NT2/D1 (cell line): Measurements from ENCODE around the gene LEMD1.
A peak's percentile ranks its signal among the peaks of the same experiment; 100 is the strongest.

Experiments used
- DNase-seq: peaks from one replicate; pipeline ENCODE4 v3.0.0-alpha.2; 2011; ENCODE audit warnings: low read depth, low spot score
- H3K27me3 ChIP-seq: 2 replicates; pipeline ENCODE4 v1.6.0; 2011; ENCODE audit warnings: mild to moderate bottlenecking; ENCODE audit not compliant: insufficient read length, insufficient read depth
- H3K36me3 ChIP-seq: 2 replicates; pipeline ENCODE4 v1.6.1; 2011; ENCODE audit warnings: mild to moderate bottlenecking, low read length, mixed read lengths; ENCODE audit not compliant: insufficient read depth, insufficient read length
- H3K4me1 ChIP-seq: 2 replicates; pipeline ENCODE4 v1.5.1; 2011; ENCODE audit not compliant: insufficient read depth, insufficient read length
- H3K4me3 ChIP-seq: 2 replicates; pipeline ENCODE4 v1.5.1; 2011; ENCODE audit warnings: low read depth; ENCODE audit not compliant: insufficient read length
- H3K9ac ChIP-seq: 2 replicates; pipeline ENCODE4 v1.6.0; 2011; ENCODE audit warnings: low read depth; ENCODE audit not compliant: insufficient read length
- H3K9me3 ChIP-seq: 2 replicates; pipeline ENCODE4 v1.5.1; 2011; ENCODE audit warnings: mild to moderate bottlenecking, low read length; ENCODE audit not compliant: insufficient read depth
- SUZ12 ChIP-seq: IDR thresholded peaks from 2 replicates; pipeline ENCODE4 v1.6.1; 2011; ENCODE audit not compliant: insufficient read length, insufficient read depth; ENCODE audit errors: extremely low read depth
- YY1 ChIP-seq: IDR thresholded peaks from 2 replicates; pipeline ENCODE4 v1.6.1; 2011; ENCODE audit not compliant: insufficient read length, insufficient read depth
- ZNF274 ChIP-seq: IDR thresholded peaks from 2 replicates; pipeline ENCODE4 v1.6.1; 2011; ENCODE audit warnings: mild to moderate bottlenecking, low read depth, low read length

Gene LEMD1

DNA sequence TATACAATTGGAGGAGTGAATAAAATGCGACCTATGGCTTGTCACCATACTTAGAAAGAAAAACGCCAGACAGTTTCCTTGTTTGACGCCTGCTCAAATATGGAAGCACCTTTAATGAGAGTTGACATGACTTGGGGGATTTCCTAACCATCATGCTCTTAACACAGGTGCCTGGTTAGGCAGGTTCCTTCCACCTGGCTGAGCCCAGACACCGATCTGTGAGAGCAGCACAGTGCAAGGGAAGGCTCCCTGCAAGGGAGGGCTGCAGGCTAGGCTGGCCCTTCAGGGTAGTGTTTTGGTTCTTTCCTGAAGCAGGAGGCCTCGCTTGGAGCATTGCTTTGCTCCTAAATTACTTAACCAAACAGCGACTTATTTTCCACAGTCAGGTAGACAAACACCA is 40.6 kb downstream of the LEMD1 start:
- Histone ChIP-seq H3K27me3 (no peaks in the 10 kb centered on the region), H3K36me3 (no peaks in the 10 kb centered on the region), H3K4me3 (no peak overlapping the region), H3K4me1 (no peaks in the 10 kb centered on the region), H3K9me3 (no peaks in the 10 kb centered on the region), H3K9ac (no peak overlapping the region)
- TF ChIP-seq ZNF274 (no peak), YY1 (no peak), SUZ12 (no peak)
- no peak for DNase-seq

- TF ChIP-seq SUZ12 (no peak), YY1 (no peak), ZNF274 (no peak)
- H3K9me3 ChIP-seq: no peaks in the 10 kb centered on the region
- H3K4me1 ChIP-seq: no peaks in the 10 kb centered on the region
Measured at GRCh38 chr1:205380882-205381281, 41.0 kb downstream of the LEMD1 start.

DNA sequence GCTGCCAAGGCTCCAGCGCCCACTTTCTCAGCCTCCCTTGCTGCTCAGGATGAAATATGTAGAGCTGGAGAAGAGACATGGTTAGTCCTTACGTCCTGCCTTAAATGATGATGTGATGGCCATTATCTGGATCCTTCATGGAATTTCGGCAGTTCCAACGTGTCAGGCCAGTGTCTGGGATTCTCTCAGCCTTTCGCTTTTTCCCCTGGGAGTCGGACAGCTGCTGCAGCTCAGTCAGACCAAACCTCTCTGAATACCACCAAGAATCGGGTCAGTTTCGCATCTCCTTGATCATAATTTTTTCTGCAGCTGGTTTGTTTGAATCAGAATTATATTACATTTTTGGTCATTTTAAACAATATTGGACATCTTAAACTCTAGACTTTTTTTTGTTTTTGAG is 42.8 kb downstream of the LEMD1 start:
- no peaks in the 10 kb centered on the region for H3K27me3 ChIP-seq
- H3K4me3 ChIP-seq: no peak overlapping the region
- no peaks in the 10 kb centered on the region for H3K36me3 ChIP-seq
- peaks cover 2% of the 10 kb centered on the region for H3K4me1 ChIP-seq
- no peaks in the 10 kb centered on the region for H3K9me3 ChIP-seq
- no peak overlapping the region for H3K9ac ChIP-seq
- DNase-seq: no peak
- no peak for TF ChIP-seq ZNF274
- TF ChIP-seq YY1: no peak
- no peak for TF ChIP-seq SUZ12

More at GRCh38 chr1:205380882-205381281, 41.0 kb downstream of the LEMD1 start:
- Histone ChIP-seq H3K9ac (no peak overlapping the region), H3K36me3 (no peaks in the 10 kb centered on the region), H3K27me3 (no peaks in the 10 kb centered on the region), H3K4me3 (no peak overlapping the region)
- no peak for DNase-seq

DNA sequence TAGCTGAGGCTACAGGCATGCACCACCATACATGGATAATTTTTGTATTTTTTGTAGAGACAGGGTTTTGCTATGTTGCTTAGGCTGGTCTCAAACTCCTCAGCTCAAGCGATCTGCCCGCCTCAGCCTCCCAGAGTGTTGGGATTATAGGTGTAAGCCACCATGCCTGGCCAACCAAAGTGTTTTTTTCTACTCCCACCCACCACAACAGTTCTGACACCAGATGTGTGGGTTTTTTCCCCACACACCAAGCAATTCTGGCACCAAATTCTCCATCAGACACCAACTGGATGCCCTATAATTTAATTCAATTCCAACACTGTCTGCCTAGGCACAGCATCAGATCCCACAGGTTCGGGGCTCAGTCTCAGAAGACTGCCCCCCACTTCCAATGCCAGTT is 44.5 kb downstream of the LEMD1 start:
- Histone ChIP-seq H3K9ac (no peak overlapping the region), H3K36me3 (no peaks in the 10 kb centered on the region), H3K4me3 (no peak overlapping the region), H3K27me3 (no peaks in the 10 kb centered on the region), H3K4me1 (peaks cover 2% of the 10 kb centered on the region), H3K9me3 (no peaks in the 10 kb centered on the region)
- DNase-seq: no peak
- TF ChIP-seq SUZ12: no peak
- no peak for TF ChIP-seq YY1
- no peak for TF ChIP-seq ZNF274

GRCh38 chr1:205376739-205377138 is 45.1 kb downstream of the LEMD1 start:
- Histone ChIP-seq H3K9me3 (no peaks in the 10 kb centered on the region), H3K4me1 (peaks cover 2% of the 10 kb centered on the region), H3K36me3 (no peaks in the 10 kb centered on the region), H3K4me3 (no peak overlapping the region), H3K9ac (no peak overlapping the region), H3K27me3 (no peaks in the 10 kb centered on the region)
- DNase-seq: no peak
- no peak for TF ChIP-seq SUZ12
- no peak for TF ChIP-seq YY1
- TF ChIP-seq ZNF274: no peak

DNA sequence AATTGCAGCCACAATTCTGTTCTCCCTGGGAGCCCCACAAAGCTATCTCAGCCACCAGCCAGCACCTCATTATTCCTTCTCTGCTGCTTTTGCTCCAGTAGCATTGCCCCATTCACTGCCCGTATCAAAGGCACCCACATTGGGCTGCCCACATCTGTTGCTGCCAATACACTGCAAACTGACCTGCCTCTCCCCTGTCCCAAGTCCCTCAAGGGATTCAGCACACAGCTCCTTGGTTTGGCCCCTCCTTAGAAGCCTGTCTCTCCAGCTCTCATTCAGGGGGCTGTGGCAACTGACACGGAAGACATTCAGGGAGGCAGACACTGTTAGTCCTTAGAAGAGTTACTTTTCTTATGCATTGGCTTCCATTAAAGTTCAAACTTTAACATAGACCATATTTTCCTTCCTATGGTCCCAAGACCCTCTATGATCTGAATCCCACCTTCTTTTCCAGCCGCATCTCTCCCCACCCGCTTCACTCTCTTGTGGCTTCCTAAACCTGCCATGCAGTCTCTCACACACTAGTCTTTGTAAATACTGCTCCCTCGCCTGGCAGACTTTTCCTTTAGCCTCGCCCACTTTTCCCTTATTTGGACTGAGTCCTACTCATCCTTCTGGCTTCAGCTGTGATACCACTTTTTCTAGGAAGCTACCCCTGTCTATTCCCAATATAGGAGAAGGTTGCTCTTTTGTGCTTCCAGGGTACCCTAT is 45.9 kb downstream of the LEMD1 start:
- H3K9ac ChIP-seq: peak overlapping the region; percentile 7
- DNase-seq: peak; percentile 76
- no peak for TF ChIP-seq ZNF274
- no peak for TF ChIP-seq YY1
- no peak for TF ChIP-seq SUZ12
- no peak overlapping the region for H3K4me3 ChIP-seq
- peaks cover 2% of the 10 kb centered on the region for H3K4me1 ChIP-seq
- H3K36me3 ChIP-seq: no peaks in the 10 kb centered on the region
- H3K27me3 ChIP-seq: no peaks in the 10 kb centered on the region
- H3K9me3 ChIP-seq: no peaks in the 10 kb centered on the region

- no peak for DNase-seq
- no peak overlapping the region for H3K9ac ChIP-seq
- H3K9me3 ChIP-seq: no peaks in the 10 kb centered on the region
- H3K27me3 ChIP-seq: no peaks in the 10 kb centered on the region
- peaks cover 2% of the 10 kb centered on the region for H3K4me1 ChIP-seq
- no peaks in the 10 kb centered on the region for H3K36me3 ChIP-seq
- no peak overlapping the region for H3K4me3 ChIP-seq
- TF ChIP-seq ZNF274 (no peak), YY1 (no peak), SUZ12 (no peak)
Measured at GRCh38 chr1:205374210-205375078, 47.4 kb downstream of the LEMD1 start.
